ENCODE data around the gene VDAC1.
"Not testable (repeated sequence)": the region's sequence is repeated elsewhere in the genome, so short reads cannot be mapped to it uniquely, and the experiment has no call there.

Gene VDAC1

GRCh38 chr5:133963493-133964128 lies 41.2 kb downstream of the VDAC1 start:
- no peak for FAIRE-seq

- no peak for FAIRE-seq
Observed at GRCh38 chr5:133962801-133963476, 41.8 kb downstream of the VDAC1 start.

GRCh38 chr5:133962131-133962530 lies 42.6 kb downstream of the VDAC1 start:
- no peak for FAIRE-seq

- no peak for FAIRE-seq
Observed at GRCh38 chr5:133959643-133960042, 45.1 kb downstream of the VDAC1 start.

GRCh38 chr5:133957591-133957990 lies 47.2 kb downstream of the VDAC1 start:
- no peak for FAIRE-seq

- FAIRE-seq = no peak
Observed at GRCh38 chr5:133957080-133957479, 47.7 kb downstream of the VDAC1 start.

GRCh38 chr5:133956196-133956595 lies 48.6 kb downstream of the VDAC1 start:
- FAIRE-seq = not testable (repeated sequence)

- FAIRE-seq = no peak
Observed at GRCh38 chr5:133953568-133954145, 51.1 kb downstream of the VDAC1 start.

- FAIRE-seq = no peak
Observed at GRCh38 chr5:133952729-133953567, 51.8 kb downstream of the VDAC1 start.

GRCh38 chr5:133950821-133951612 lies 53.8 kb downstream of the VDAC1 start:
- FAIRE-seq = no peak

- no peak for FAIRE-seq
Observed at GRCh38 chr5:133948721-133949120, 56.1 kb downstream of the VDAC1 start.

GRCh38 chr5:133947431-133947841 lies 57.3 kb downstream of the VDAC1 start:
- no peak for FAIRE-seq

GRCh38 chr5:133945568-133945967 lies 59.2 kb downstream of the VDAC1 start:
- FAIRE-seq = no peak

- FAIRE-seq = no peak
Observed at GRCh38 chr5:133944263-133945185, 60.3 kb downstream of the VDAC1 start.

- no peak for FAIRE-seq
Observed at GRCh38 chr5:133943475-133943817, 61.3 kb downstream of the VDAC1 start.

- FAIRE-seq = no peak
Observed at GRCh38 chr5:133942614-133943474, 61.9 kb downstream of the VDAC1 start.

- FAIRE-seq = no peak
Observed at GRCh38 chr5:133941456-133942196, 63.1 kb downstream of the VDAC1 start.

GRCh38 chr5:133939668-133940067 lies 65.1 kb downstream of the VDAC1 start:
- no peak for FAIRE-seq

GRCh38 chr5:133938929-133939328 lies 65.8 kb downstream of the VDAC1 start:
- no peak for FAIRE-seq

Measured in G401.6 (cell line).